HepG2 (cell line): ENCODE data around the gene DDX59. TPM values are rescaled to one million over a fixed set of nuclear protein-coding genes. Genes with fewer than 3 reads are reported as not detected.

Source experiments
- E2F2 ChIP-seq: sonication (generic); formaldehyde crosslinking; IDR thresholded peaks from 2 replicates; pipeline ENCODE4 v1.4.0; 2020; ENCODE audit warnings: missing genetic modification reagents, borderline replicate concordance
- FOXC1 ChIP-seq: sonication (generic); formaldehyde crosslinking; IDR thresholded peaks from 2 replicates; pipeline ENCODE4 v1.8.0; 2022; ENCODE audit warnings: mild to moderate bottlenecking, missing genetic modification reagents, borderline replicate concordance
- HNRNPLL ChIP-seq: fragments of 200-400 bp; formaldehyde crosslinking; IDR thresholded peaks from 2 replicates; pipeline ENCODE4 v1.6.1; 2017; ENCODE audit warnings: mild to moderate bottlenecking, low read depth, low read length; ENCODE audit not compliant: poor library complexity, severe bottlenecking
- MAFG ChIP-seq: sonication (generic); formaldehyde crosslinking; IDR thresholded peaks from 2 replicates; pipeline ENCODE4 v1.5.1; 2020; ENCODE audit warnings: mild to moderate bottlenecking, missing genetic modification reagents
- MATR3 ChIP-seq: sonication (generic); formaldehyde crosslinking; IDR thresholded peaks from 2 replicates; pipeline ENCODE4 v1.4.0; 2020; ENCODE audit warnings: missing genetic modification reagents
- MED13 ChIP-seq: sonication (generic); formaldehyde crosslinking; IDR thresholded peaks from 2 replicates; pipeline ENCODE4 v1.5.0; 2020; ENCODE audit warnings: missing genetic modification reagents
- NCOR1 ChIP-seq: fragments of 200-600 bp; sonication (generic); IDR thresholded peaks from 2 replicates; pipeline ENCODE4 v1.7.0; 2017; ENCODE audit warnings: antibody characterized with exemption, low read length, borderline replicate concordance
- SALL1 ChIP-seq: sonication (generic); formaldehyde crosslinking; IDR thresholded peaks from 2 replicates; pipeline ENCODE4 v1.8.0; 2022; ENCODE audit warnings: mild to moderate bottlenecking, missing genetic modification reagents
- STAT6 ChIP-seq: sonication (generic); formaldehyde crosslinking; IDR thresholded peaks from 2 replicates; pipeline ENCODE4 v1.4.0; 2020; ENCODE audit warnings: missing genetic modification reagents, mild to moderate bottlenecking, borderline replicate concordance
- TAF1 ChIP-seq: sonication (generic); formaldehyde crosslinking; IDR thresholded peaks from 2 replicates; pipeline ENCODE4 v1.4.0; 2020; ENCODE audit warnings: missing genetic modification reagents
- TSC22D2 ChIP-seq: sonication (generic); formaldehyde crosslinking; IDR thresholded peaks from 2 replicates; pipeline ENCODE4 v1.5.1; 2020; ENCODE audit warnings: missing genetic modification reagents, mild to moderate bottlenecking, borderline replicate concordance
- YY1 ChIP-seq: IDR thresholded peaks from 2 replicates; pipeline ENCODE4 v1.6.1; 2011; ENCODE audit warnings: low read length, low read depth, moderate library complexity, mild to moderate bottlenecking; ENCODE audit not compliant: insufficient read depth, insufficient replicate concordance
- ZBTB21 ChIP-seq: sonication (generic); formaldehyde crosslinking; IDR thresholded peaks from 2 replicates; pipeline ENCODE4 v1.4.0; 2020; ENCODE audit warnings: missing genetic modification reagents
- ZNF451 ChIP-seq: sonication (generic); formaldehyde crosslinking; IDR thresholded peaks from 2 replicates; pipeline ENCODE4 v1.5.0; 2020; ENCODE audit warnings: mild to moderate bottlenecking, missing genetic modification reagents
- ZNF557 ChIP-seq: sonication (generic); formaldehyde crosslinking; IDR thresholded peaks from 2 replicates; pipeline ENCODE4 v1.4.0; 2020; ENCODE audit warnings: missing genetic modification reagents
- ZNF564 ChIP-seq: sonication (generic); formaldehyde crosslinking; IDR thresholded peaks from 2 replicates; pipeline ENCODE4 v1.8.1; 2023; ENCODE audit warnings: mild to moderate bottlenecking, missing genetic modification reagents
- ZNF639 ChIP-seq: conservative IDR thresholded peaks from 2 replicates; pipeline ENCODE4 v1.6.1; 2018; ENCODE audit warnings: missing genetic modification reagents
- ZNF720 ChIP-seq: sonication (generic); formaldehyde crosslinking; IDR thresholded peaks from 2 replicates; pipeline ENCODE4 v1.4.0; 2020; ENCODE audit warnings: missing genetic modification reagents
- polyA plus RNA-seq, 8 experiments: library from polyadenylated mRNA; depleted of rRNA in 3 of 8; stranded (reverse) in 7 of 8; unstranded in 1 of 8; fragments of >200 nt; fragmentation: Illumina TruSeq in 4 of 8; extraction: Trizol in 4 of 8; gene quantifications; 2 replicates each; pipeline versions ENCODE4 v1.2.1 to v1.2.3, GENCODE V29; 2011 to 2016; ENCODE audit warnings: low read depth in 4 of 8, missing spikeins in 1 of 8, mixed read lengths in 1 of 8; ENCODE audit not compliant: insufficient read depth in 1 of 8
- total RNA-seq, 5 experiments: library from RNA; depleted of rRNA; stranded (reverse); fragments of >200 nt; fragmentation: Illumina TruSeq; extraction: Trizol; gene quantifications; 2 replicates each; pipeline ENCODE4 v1.2.3, GENCODE V29; 2016; ENCODE audit warnings: low read depth in 1 of 5
- TF ChIP-seq, protein P1 (sequence below): sonication (generic); formaldehyde crosslinking; IDR thresholded peaks from 2 replicates; pipeline ENCODE4 v1.5.0; 2020; ENCODE audit warnings: missing genetic modification reagents
- TF ChIP-seq, protein P2 (sequence below): sonication (generic); formaldehyde crosslinking; IDR thresholded peaks from 2 replicates; pipeline ENCODE4 v1.8.0; 2022; ENCODE audit warnings: mild to moderate bottlenecking, missing genetic modification reagents, moderate library complexity
- TF ChIP-seq, protein P3 (sequence below): IDR thresholded peaks from 2 replicates; pipeline ENCODE4 v1.6.1; 2016; ENCODE audit warnings: control low read depth

Gene DDX59
- total and polyA plus RNA-seq, 2 of the 13 experiments (the other 11 are each of a cell fraction or from before 2014, with no cell fraction given) = 12.1 to 14.8 TPM

DNA sequence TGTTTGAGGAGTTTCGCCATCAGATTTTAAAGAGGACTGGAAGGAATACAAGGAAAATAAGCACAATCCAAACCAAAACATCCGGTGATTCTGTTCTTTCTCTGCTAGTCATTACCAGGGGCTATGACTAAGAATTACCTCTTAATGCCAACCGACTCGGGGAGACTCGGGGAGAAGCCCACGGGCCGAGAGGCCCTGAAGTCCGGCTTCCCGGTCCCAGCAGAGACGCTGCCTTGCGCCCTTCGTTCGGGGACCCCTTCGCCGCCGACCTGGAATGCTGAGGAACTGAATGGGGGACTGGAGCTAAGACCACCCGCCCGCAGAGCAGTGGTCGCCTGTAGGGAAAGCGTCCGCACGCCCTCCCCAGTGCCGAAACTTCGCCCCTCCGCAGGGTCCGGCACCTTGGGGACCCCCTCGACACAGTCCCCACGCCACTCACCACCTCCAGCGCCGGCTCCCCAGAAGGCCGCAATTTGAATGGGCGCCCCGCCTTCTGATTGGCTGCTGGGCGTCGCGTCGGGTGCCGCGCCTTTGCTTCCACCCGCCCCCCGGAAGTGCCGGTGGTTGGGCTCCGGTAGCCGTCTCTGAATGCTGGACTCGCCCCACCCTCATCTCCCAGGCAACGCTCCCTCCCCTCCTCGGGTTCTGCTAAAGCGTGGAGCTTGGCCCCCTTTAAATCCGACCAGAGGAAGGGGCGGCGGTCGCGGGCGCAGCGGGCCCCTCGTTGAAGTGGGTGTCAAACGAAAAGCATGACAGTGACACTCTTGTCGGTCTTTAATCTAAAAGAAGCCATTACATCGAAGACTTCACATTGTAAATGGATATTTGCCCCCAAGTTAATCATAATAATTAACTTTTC, 49.2 kb downstream of the DDX59 start, which contains the start of gene KIF14 (continued):
- TF ChIP-seq ZNF639 (no peak), STAT6 (CRISPR knock-in tag) (no peak), HNRNPLL (peak; percentile 55), FOXC1 (peak; percentile 61; the same call in 1 of the 2 replicates), E2F2 (CRISPR knock-in tag) (no peak), TAF1 (CRISPR knock-in tag) (peak; percentile 59), ZBTB21 (no peak), MED13 (CRISPR knock-in tag) (no peak), YY1 (no peak), ZNF564 (CRISPR knock-in tag) (no peak), ZNF451 (CRISPR knock-in tag) (no peak), ZNF557 (CRISPR knock-in tag) (no peak), TSC22D2 (CRISPR knock-in tag) (no peak), MAFG (CRISPR knock-in tag) (no peak), NCOR1 (no peak), SALL1 (CRISPR knock-in tag) (peak; percentile 84), ZNF720 (CRISPR knock-in tag) (no peak), MATR3 (CRISPR knock-in tag) (no peak)
- TF ChIP-seq, protein P1, sequence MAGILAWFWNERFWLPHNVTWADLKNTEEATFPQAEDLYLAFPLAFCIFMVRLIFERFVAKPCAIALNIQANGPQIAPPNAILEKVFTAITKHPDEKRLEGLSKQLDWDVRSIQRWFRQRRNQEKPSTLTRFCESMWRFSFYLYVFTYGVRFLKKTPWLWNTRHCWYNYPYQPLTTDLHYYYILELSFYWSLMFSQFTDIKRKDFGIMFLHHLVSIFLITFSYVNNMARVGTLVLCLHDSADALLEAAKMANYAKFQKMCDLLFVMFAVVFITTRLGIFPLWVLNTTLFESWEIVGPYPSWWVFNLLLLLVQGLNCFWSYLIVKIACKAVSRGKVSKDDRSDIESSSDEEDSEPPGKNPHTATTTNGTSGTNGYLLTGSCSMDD = no peak
- TF ChIP-seq, protein P2, sequence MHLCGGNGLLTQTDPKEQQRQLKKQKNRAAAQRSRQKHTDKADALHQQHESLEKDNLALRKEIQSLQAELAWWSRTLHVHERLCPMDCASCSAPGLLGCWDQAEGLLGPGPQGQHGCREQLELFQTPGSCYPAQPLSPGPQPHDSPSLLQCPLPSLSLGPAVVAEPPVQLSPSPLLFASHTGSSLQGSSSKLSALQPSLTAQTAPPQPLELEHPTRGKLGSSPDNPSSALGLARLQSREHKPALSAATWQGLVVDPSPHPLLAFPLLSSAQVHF (CRISPR knock-in tag) = no peak; the same call in 1 of the 2 replicates
- TF ChIP-seq, protein P3, sequence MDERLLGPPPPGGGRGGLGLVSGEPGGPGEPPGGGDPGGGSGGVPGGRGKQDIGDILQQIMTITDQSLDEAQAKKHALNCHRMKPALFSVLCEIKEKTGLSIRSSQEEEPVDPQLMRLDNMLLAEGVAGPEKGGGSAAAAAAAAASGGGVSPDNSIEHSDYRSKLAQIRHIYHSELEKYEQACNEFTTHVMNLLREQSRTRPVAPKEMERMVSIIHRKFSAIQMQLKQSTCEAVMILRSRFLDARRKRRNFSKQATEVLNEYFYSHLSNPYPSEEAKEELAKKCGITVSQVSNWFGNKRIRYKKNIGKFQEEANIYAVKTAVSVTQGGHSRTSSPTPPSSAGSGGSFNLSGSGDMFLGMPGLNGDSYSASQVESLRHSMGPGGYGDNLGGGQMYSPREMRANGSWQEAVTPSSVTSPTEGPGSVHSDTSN (CRISPR knock-in tag) = no peak
